OCI-LY7 (cell line): ENCODE measurements around the gene JPH3. TPM values are rescaled to one million over a fixed set of nuclear protein-coding genes. Genes with fewer than 3 reads are reported as not detected.

Source experiments
- BruUV-seq: library from RNA; stranded (reverse); fragments of 400-500 nt; replicated peaks from 2 replicates; lab custom pipeline; 2021; lab: Mats Ljungman, UMichigan
- CTCF ChIA-PET: fragments of 300-600 bp; sonication (Branson Sonifier 250); formaldehyde crosslinking; loops from one replicate; lab custom pipeline; 2022; ENCODE audit warnings: antibody characterized with exemption; ENCODE audit not compliant: unreplicated experiment; lab: Charles Lee
- POLR2A ChIA-PET: fragments of 300-600 bp; sonication (Branson Sonifier 250); formaldehyde crosslinking; loops from one replicate; lab custom pipeline; 2022; ENCODE audit warnings: antibody characterized with exemption; lab: Charles Lee
- DNase-seq: peaks from one replicate; pipeline ENCODE4 v3.0.0-alpha.2; 2015; ENCODE audit warnings: low spot score
- H2AFZ ChIP-seq: fragments of 200-600 bp; sonication (generic), shearing (Covaris generic); 2 replicates; pipeline ENCODE4 v1.6.1; 2014; ENCODE audit warnings: mild to moderate bottlenecking, antibody characterized with exemption, low read length, moderate library complexity
- H3K27ac ChIP-seq: fragments of 200-600 bp; sonication (generic); 2 replicates; pipeline ENCODE4 v1.5.1; 2014; ENCODE audit warnings: mixed run types, low read depth, mild to moderate bottlenecking, moderate library complexity, low read length, inconsistent platforms; ENCODE audit not compliant: poor library complexity, severe bottlenecking
- H3K36me3 ChIP-seq: fragments of 200-600 bp; sonication (generic); 2 replicates; pipeline ENCODE4 v1.6.1; 2014; ENCODE audit warnings: mild to moderate bottlenecking, antibody characterized with exemption, low read length, moderate library complexity, mixed read lengths; ENCODE audit not compliant: insufficient read depth
- H3K4me1 ChIP-seq: fragments of 200-600 bp; sonication (generic); 2 replicates; pipeline ENCODE4 v1.5.1; 2014; ENCODE audit warnings: mild to moderate bottlenecking, low read length; ENCODE audit not compliant: insufficient read depth, poor library complexity, severe bottlenecking
- H3K4me2 ChIP-seq: fragments of 200-600 bp; sonication (generic); 2 replicates; pipeline ENCODE4 v1.6.1; 2014; ENCODE audit warnings: mild to moderate bottlenecking, low read length
- H3K4me3 ChIP-seq: fragments of 200-600 bp; sonication (generic); 2 replicates; pipeline ENCODE4 v1.5.1; 2014; ENCODE audit warnings: mild to moderate bottlenecking, low read depth, low read length; ENCODE audit not compliant: poor library complexity, severe bottlenecking
- H3K79me2 ChIP-seq: fragments of 200-600 bp; sonication (generic); 2 replicates; pipeline ENCODE4 v1.6.1; 2016; ENCODE audit warnings: low read depth, mild to moderate bottlenecking, low read length, moderate library complexity, mixed read lengths; ENCODE audit not compliant: insufficient read depth
- H3K9me2 ChIP-seq: fragments of 200-600 bp; sonication (generic); 2 replicates; pipeline ENCODE4 v1.6.1; 2016; ENCODE audit warnings: mild to moderate bottlenecking, low read length, mixed read lengths; ENCODE audit not compliant: insufficient read depth
- H3K9me3 ChIP-seq: fragments of 200-600 bp; sonication (generic); 2 replicates; pipeline ENCODE4 v1.6.1; 2014; ENCODE audit warnings: mild to moderate bottlenecking, mixed run types, low read length, mixed read lengths
- H4K20me1 ChIP-seq: fragments of 200-600 bp; sonication (generic); 2 replicates; pipeline ENCODE4 v1.6.1; 2014; ENCODE audit warnings: mild to moderate bottlenecking, antibody characterized with exemption, low read length, moderate library complexity, mixed read lengths; ENCODE audit not compliant: insufficient read depth
- CTCF ChIP-seq: fragments of 200-600 bp; sonication (generic); conservative IDR thresholded peaks from 2 replicates; pipeline ENCODE4 v1.5.1; 2014; ENCODE audit warnings: mild to moderate bottlenecking, antibody characterized with exemption, low read length, moderate library complexity, mixed read lengths
- EZH2phosphoT487 ChIP-seq: fragments of 200-600 bp; sonication (generic); IDR thresholded peaks from 2 replicates; pipeline ENCODE4 v1.6.1; 2018; ENCODE audit warnings: low read depth, borderline replicate concordance, mild to moderate bottlenecking, mixed run types, antibody characterized with exemption, low read length, moderate library complexity, mixed read lengths
- intact Hi-C: fragments of 100-400 bp; cut with micrococcal nuclease; formaldehyde crosslinking; loops from one replicate; pipeline ENCODE4 v1.10.0; 2022; ENCODE audit not compliant: unreplicated experiment
- total RNA-seq, 2 experiments: library from RNA; depleted of rRNA in 1 of 2; stranded (reverse); fragments of >200 nt in 1 of 2; shearing (Covaris generic) in 1 of 2; gene quantifications; 2 replicates each; pipeline ENCODE4 v1.2.3, GENCODE V29; 2014 to 2022

The JPH3 gene
- total RNA-seq, 2 experiments from 2014 or later = not detected

GRCh38 chr16:87713451-87714229 is 111.3 kb downstream of the JPH3 start:
- Histone ChIP-seq H3K36me3 (peaks cover 88% of the 10 kb centered on the region), H3K4me2 (peak overlapping the region; percentile 55), H3K9me2 (no peaks in the 10 kb centered on the region), H3K9me3 (no peaks in the 10 kb centered on the region), H2AFZ (no peak overlapping the region), H3K4me1 (peaks cover 41% of the 10 kb centered on the region), H4K20me1 (no peaks in the 10 kb centered on the region), H3K79me2 (peaks cover 7% of the 10 kb centered on the region; the same call in 1 of the 2 replicates), H3K27ac (peak overlapping the region; percentile 89), H3K4me3 (peak overlapping the region; percentile 10)
- POLR2A ChIA-PET = interaction anchor here (0.7 to 2.8 kb wide), 4 partner anchors 11 to 16 kb away, joined by 3 to 19 read pairs (median 4); no protein-coding TSS in a partner anchor
- no TSS peak for BruUV-seq
- CTCF ChIA-PET = interaction anchor here (1.9 kb wide), 1 partner anchor 11 kb away, joined by 10 read pairs; no protein-coding TSS in a partner anchor
- DNase-seq = peak; percentile 91
- intact Hi-C loops = loop anchor here (1.0 kb wide), 1 partner anchor 11 kb away; no protein-coding TSS in a partner anchor
- TF ChIP-seq CTCF = peak; percentile 38
- no peak for TF ChIP-seq EZH2phosphoT487

- ChIA-PET POLR2A (interaction anchor here (2.8 kb wide), 1 partner anchor 9 kb away, joined by 19 read pairs; no protein-coding TSS in a partner anchor), CTCF (no interaction called here)
- H3K4me2 ChIP-seq = no peak overlapping the region
- H3K36me3 ChIP-seq = peaks cover 88% of the 10 kb centered on the region
- peaks cover 41% of the 10 kb centered on the region for H3K4me1 ChIP-seq
- H3K9me3 ChIP-seq = no peaks in the 10 kb centered on the region
- H3K9me2 ChIP-seq = no peaks in the 10 kb centered on the region
- H3K79me2 ChIP-seq = peaks cover 7% of the 10 kb centered on the region; the same call in 1 of the 2 replicates
- BruUV-seq = no TSS peak
- DNase-seq = no peak
- no peak for TF ChIP-seq EZH2phosphoT487
- no peak for TF ChIP-seq CTCF
- no peak overlapping the region for H2AFZ ChIP-seq
- H4K20me1 ChIP-seq = no peaks in the 10 kb centered on the region
- intact Hi-C loops = no loop called here
- H3K27ac ChIP-seq = peak overlapping the region; percentile 89
- H3K4me3 ChIP-seq = no peak overlapping the region
Observed at GRCh38 chr16:87715231-87715630, 112.9 kb downstream of the JPH3 start.
